Common myeloid progenitor, CD34-positive (primary cell): Measurements from ENCODE around the gene ZBTB48.
A peak's percentile ranks its signal among the peaks of the same experiment; 100 is the strongest.

Experiments
- CTCF ChIA-PET: fragments of 350-600 bp; sonication (Branson Sonifier 250); formaldehyde crosslinking; loops from one replicate; lab custom pipeline; 2021; ENCODE audit warnings: antibody characterized with exemption; lab: Charles Lee
- POLR2A ChIA-PET: fragments of 350-600 bp; sonication (Branson Sonifier 250); formaldehyde crosslinking; loops from one replicate; lab custom pipeline; 2021; ENCODE audit warnings: antibody characterized with exemption; lab: Charles Lee
- DNase-seq, 3 donors: peaks; one replicate each; pipeline versions ENCODE4 v3.0.0 to v3.0.0-alpha.2; 2013
- H3K27ac ChIP-seq, 2 experiments: 1 replicate in 1 of 2; 2 replicates in 1 of 2; pipeline ENCODE4 v1.7.0; 2013; ENCODE audit warnings: inconsistent platforms in 2 of 2, low read length in 2 of 2, mild to moderate bottlenecking in 2 of 2, low read depth in 1 of 2, moderate library complexity in 1 of 2; ENCODE audit not compliant: severe bottlenecking in 2 of 2, insufficient read depth in 1 of 2, poor library complexity in 1 of 2
- H3K27me3 ChIP-seq, 5 experiments: replicated peaks in 2 of 5; 1 replicate in 3 of 5; 2 replicates in 2 of 5; pipeline versions ENCODE4 v1.6.1 to v1.7.0; 2013; ENCODE audit warnings: low read length in 4 of 5, mild to moderate bottlenecking in 2 of 5, moderate library complexity in 2 of 5, inconsistent platforms in 1 of 5; ENCODE audit not compliant: insufficient read depth in 5 of 5, control insufficient read depth in 4 of 5
- H3K36me3 ChIP-seq, 4 experiments: 1 replicate in 2 of 4; 2 replicates in 2 of 4; pipeline versions ENCODE4 v1.6.1 to v1.7.0; 2013; ENCODE audit warnings: low read length in 3 of 4, control low read depth in 1 of 4, mild to moderate bottlenecking in 1 of 4; ENCODE audit not compliant: control insufficient read depth in 4 of 4, insufficient read depth in 4 of 4
- H3K4me1 ChIP-seq, 4 experiments: 1 replicate in 3 of 4; 2 replicates in 1 of 4; pipeline versions ENCODE4 v1.6.1 to v1.7.1; 2013; ENCODE audit warnings: low read length in 3 of 4, mild to moderate bottlenecking in 3 of 4, control low read depth in 1 of 4, inconsistent platforms in 1 of 4, moderate library complexity in 1 of 4; ENCODE audit not compliant: control insufficient read depth in 4 of 4, insufficient read depth in 4 of 4; ENCODE audit errors: control extremely low read depth in 1 of 4
- H3K4me3 ChIP-seq, 7 experiments: 1 replicate in 4 of 7; 2 replicates in 3 of 7; pipeline versions ENCODE4 v1.5.1 to v1.7.0; 2013; ENCODE audit warnings: mild to moderate bottlenecking in 7 of 7, low read length in 6 of 7, moderate library complexity in 6 of 7, inconsistent platforms in 2 of 7, low read depth in 2 of 7, control low read depth in 1 of 7; ENCODE audit not compliant: insufficient read depth in 4 of 7, control insufficient read depth in 1 of 7; ENCODE audit errors: extremely low read depth in 1 of 7
- H3K9me3 ChIP-seq, 5 experiments: 1 replicate in 4 of 5; 2 replicates in 1 of 5; pipeline versions ENCODE4 v1.6.1 to v1.7.1; 2013; ENCODE audit warnings: low read length in 4 of 5, mild to moderate bottlenecking in 2 of 5, inconsistent platforms in 1 of 5, low read depth in 1 of 5, moderate library complexity in 1 of 5; ENCODE audit not compliant: control insufficient read depth in 4 of 5, insufficient read depth in 2 of 5; ENCODE audit errors: control extremely low read depth in 1 of 5
- WGBS: methylation state at CpG from one replicate; pipeline ENCODE4 v1.1.5; 2013; ENCODE audit not compliant: insufficient coverage; 5-methylcytosine and 5-hydroxymethylcytosine counted together

Gene ZBTB48

DNA sequence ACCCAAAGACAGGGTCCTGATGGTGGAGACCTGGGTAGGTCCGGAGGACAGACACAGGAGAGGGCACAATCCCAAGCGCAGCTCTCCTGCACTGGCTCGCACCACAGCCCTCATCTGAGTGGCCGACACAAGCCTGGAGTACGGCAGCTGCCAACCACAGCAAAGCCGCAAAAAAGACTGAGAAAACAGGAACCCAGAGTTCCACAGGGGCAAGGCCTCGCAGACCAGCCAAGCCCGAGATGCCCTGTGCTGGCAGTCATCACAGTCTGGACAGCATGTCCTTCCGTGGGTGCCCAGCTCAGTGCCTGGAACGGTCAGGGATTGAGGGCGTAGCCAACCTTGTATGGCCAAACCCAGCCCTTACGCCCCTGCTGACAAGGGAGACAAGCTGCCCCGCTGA is 11.4 kb downstream of the ZBTB48 start:
- H3K9me3 ChIP-seq, result no peaks in the 10 kb centered on the region
- no peaks in the 10 kb centered on the region for H3K27me3 ChIP-seq
- H3K36me3 ChIP-seq, result peaks cover 7 to 91% (median 59%) of the 10 kb centered on the region in 4 experiments
- DNase-seq, result peak; percentile 65 to 85 (median 85)
- peaks cover 6 to 74% (median 64%) of the 10 kb centered on the region in 4 experiments for H3K4me1 ChIP-seq
- no peak overlapping the region for H3K27ac ChIP-seq
- 11% methylated on average over 13 of the region's 13 CpGs for WGBS
- POLR2A ChIA-PET, result interaction anchor here (1.0 to 1.3 kb wide), 2 partner anchors 10 to 12 kb away, joined by 4 to 5 read pairs; no protein-coding TSS in a partner anchor
- H3K4me3 ChIP-seq, result peak overlapping the region in 3 of 7 experiments; percentile 16 to 55 (median 45)
- CTCF ChIA-PET, result interaction anchor here (1.0 to 4.7 kb wide), 6 partner anchors 9 to 45 kb away, joined by 3 to 48 read pairs (median 4); partner anchors contain the start of genes KLHL21, NOL9 and TAS1R1

DNA sequence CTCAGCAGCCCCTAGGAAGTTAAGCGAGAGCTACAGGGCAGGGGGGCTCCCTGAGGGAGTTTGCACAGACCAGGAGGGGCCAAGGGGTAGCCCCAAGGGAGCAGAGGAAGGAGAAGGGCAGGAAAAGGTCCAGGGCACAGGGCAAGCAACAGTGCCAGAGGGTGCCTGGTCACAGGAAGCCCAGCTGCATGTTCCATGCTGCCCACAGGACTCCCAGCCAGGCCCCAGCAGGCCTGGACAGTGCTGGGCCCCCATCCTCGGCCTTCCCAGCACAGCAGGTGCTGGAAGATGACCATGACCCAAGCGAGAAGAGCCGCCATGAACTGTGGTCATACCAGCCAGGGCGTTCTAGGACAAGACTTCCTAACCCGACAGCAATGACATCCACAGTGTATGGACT is 11.8 kb downstream of the ZBTB48 start:
- Histone ChIP-seq H3K36me3 (peaks cover 7 to 92% (median 62%) of the 10 kb centered on the region in 4 experiments), H3K4me1 (peaks cover 6 to 71% (median 62%) of the 10 kb centered on the region in 4 experiments), H3K4me3 (peak overlapping the region in 2 of 7 experiments; percentile 4 to 55), H3K27ac (no peak overlapping the region), H3K27me3 (no peaks in the 10 kb centered on the region), H3K9me3 (no peaks in the 10 kb centered on the region)
- 78% methylated on average over 6 of the region's 6 CpGs for WGBS
- ChIA-PET CTCF (interaction anchor here (1.0 to 4.7 kb wide), 6 partner anchors 10 to 45 kb away, joined by 3 to 48 read pairs (median 4); partner anchors contain the start of genes KLHL21, NOL9 and TAS1R1), POLR2A (interaction anchor here (1.0 to 1.3 kb wide), 2 partner anchors 9 to 12 kb away, joined by 4 to 5 read pairs; no protein-coding TSS in a partner anchor)
- DNase-seq, result no peak

DNA sequence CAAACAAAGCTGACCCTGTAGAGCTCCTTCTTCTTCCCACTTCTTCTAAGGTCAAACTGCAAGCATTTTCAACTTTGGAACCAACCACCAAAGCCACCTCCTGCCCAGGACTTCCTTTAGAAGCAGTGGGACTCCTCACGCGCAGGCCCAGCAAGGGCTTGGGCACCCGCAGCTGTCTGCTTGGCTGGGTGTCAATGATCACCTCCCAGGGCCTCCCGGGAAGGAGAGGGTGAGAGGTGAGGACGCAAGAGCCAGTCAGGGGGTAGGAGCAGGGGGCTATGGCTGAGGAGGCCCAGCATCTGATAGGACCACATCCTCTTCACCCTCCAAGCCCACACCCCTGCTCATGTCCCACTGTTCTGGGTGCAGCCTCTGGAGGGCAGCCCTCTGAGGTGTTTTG is 12.6 kb downstream of the ZBTB48 start:
- no peak overlapping the region for H3K4me3 ChIP-seq
- H3K27me3 ChIP-seq, result no peaks in the 10 kb centered on the region
- H3K9me3 ChIP-seq, result no peaks in the 10 kb centered on the region
- H3K27ac ChIP-seq, result no peak overlapping the region
- WGBS, result no CpG with 5 or more reads among the region's 5 CpGs
- ChIA-PET POLR2A (no interaction called here), CTCF (interaction anchor here (1.2 kb wide), 1 partner anchor 10 kb away, joined by 3 read pairs; the partner anchor contains the start of gene KLHL21)
- H3K36me3 ChIP-seq, result peaks cover 7 to 92% (median 65%) of the 10 kb centered on the region in 4 experiments
- H3K4me1 ChIP-seq, result peaks cover 6 to 63% (median 55%) of the 10 kb centered on the region in 4 experiments
- DNase-seq, result no peak

DNA sequence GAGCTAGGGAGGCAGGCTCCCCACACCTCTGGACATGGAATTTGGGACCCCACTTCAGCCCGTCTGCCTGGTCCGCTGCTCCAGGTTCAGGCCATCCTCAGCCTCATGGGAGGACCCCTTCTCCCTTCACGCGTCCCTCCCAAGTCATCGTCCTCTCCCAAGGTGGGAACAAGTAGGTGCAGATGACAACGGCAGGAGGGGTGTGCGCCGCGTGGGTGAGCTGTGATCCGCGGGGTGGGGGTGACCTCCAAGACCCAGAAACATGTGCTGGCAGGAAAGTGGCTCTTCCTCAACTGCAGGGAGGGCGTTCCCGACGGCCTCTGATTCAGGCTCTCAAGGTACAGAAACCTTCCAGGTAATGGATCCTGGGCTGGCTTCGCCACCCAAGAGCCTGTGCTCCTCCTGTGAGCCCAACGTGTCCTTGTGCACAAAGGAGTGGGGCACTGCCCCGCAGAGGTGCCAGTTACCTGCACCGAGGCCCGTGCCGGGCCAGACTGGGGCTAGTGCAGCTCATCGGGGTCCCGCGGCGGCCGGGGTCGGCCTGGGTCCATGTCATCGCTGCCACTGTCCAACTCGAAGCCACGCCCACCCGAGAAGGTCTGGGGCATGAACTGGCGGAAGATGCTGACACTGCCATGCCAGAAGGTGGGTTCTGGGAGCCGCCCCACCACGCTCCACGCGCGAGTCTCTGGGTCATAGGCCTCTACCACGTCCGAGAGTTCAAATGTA is 13.2 kb downstream of the ZBTB48 start:
- Histone ChIP-seq H3K4me3 (no peak overlapping the region), H3K36me3 (peaks cover 7 to 92% (median 65%) of the 10 kb centered on the region in 4 experiments), H3K4me1 (peaks cover 6 to 62% (median 55%) of the 10 kb centered on the region in 4 experiments), H3K9me3 (no peaks in the 10 kb centered on the region), H3K27me3 (no peaks in the 10 kb centered on the region), H3K27ac (no peak overlapping the region)
- ChIA-PET CTCF (interaction anchor here (1.2 kb wide), 1 partner anchor 10 kb away, joined by 3 read pairs; the partner anchor contains the start of gene KLHL21), POLR2A (no interaction called here)
- no peak for DNase-seq
- WGBS, result 96% methylated on average over 36 of the region's 38 CpGs

DNA sequence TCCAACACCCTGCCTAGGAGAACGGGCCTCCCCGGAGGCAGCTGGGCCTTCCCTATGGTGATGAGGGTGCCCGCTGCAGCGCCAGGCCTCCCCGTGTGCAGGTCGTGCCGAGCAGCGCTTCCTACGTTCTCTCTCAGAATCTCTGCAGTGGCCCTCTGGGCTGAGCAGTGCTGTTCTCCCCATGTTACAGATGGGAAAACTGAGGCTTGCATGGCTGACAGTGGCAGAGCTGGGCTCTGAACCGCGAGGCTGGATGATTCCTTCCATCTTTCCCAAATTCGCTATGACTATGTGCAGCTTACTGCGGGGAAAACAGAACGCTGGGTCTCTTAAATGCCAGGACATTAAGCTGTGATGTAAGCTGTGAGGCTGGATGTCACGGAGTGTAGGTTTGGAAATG is 14.0 kb downstream of the ZBTB48 start:
- 98% methylated on average over 13 of the region's 15 CpGs for WGBS
- Histone ChIP-seq H3K36me3 (peaks cover 7 to 86% (median 65%) of the 10 kb centered on the region in 4 experiments), H3K4me3 (no peak overlapping the region), H3K27me3 (no peaks in the 10 kb centered on the region), H3K27ac (no peak overlapping the region), H3K4me1 (peaks cover 6 to 57% (median 49%) of the 10 kb centered on the region in 4 experiments), H3K9me3 (no peaks in the 10 kb centered on the region)
- ChIA-PET CTCF (no interaction called here), POLR2A (no interaction called here)
- DNase-seq, result no peak

DNA sequence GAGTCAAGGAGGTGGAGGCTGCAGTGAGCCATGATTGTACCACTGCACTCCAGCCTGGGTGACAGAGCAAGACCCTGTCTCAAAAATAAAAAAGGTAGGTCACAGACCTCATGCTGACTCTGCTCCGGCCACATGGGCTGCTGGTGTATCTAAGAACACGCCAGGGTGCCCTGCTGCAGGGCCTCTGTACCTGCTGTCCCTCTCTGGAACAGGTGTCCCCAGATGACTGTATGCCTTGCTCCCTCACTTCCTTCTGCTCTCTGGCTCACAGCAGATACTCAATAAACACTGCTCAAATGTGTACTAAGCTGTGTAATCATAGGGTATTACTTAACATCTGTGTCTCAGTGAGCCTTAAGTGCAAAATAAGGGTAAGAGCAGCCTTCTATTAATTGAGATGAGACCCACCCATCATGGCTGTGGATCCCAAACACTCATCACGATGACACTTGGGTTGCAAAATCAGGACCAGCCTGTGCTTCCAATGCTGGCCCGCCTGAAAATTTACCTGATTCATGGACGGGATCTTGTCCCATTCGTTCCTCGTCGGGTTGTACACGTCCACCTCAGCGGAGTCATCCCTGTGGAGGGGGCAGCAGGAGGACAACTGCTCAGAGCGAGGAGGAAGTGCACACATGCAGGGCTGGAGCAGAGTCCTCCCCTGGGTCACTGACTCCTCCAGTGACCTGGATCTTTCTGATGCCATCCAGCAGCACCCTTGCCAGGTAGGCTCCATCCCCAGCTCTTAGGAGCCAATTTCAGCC is 15.4 kb downstream of the ZBTB48 start:
- ChIA-PET POLR2A (no interaction called here), CTCF (interaction anchor here (1.2 kb wide), 1 partner anchor 42 kb away, joined by 3 read pairs; no protein-coding TSS in a partner anchor)
- H3K36me3 ChIP-seq, result peaks cover 7 to 81% (median 60%) of the 10 kb centered on the region in 4 experiments
- H3K9me3 ChIP-seq, result no peaks in the 10 kb centered on the region
- no peak overlapping the region for H3K4me3 ChIP-seq
- peaks cover 8 to 57% (median 49%) of the 10 kb centered on the region in 4 experiments for H3K4me1 ChIP-seq
- no peaks in the 10 kb centered on the region for H3K27me3 ChIP-seq
- H3K27ac ChIP-seq, result no peak overlapping the region
- 96% methylated on average over 11 of the region's 11 CpGs for WGBS
- DNase-seq, result no peak
